H1 (cell line): Measurements from ENCODE around the gene BTAF1. TPM values are rescaled to one million over a fixed set of nuclear protein-coding genes. Genes with fewer than 3 reads are reported as not detected.

ENCODE experiments used
- CTCF ChIA-PET: fragments of 300-600 bp; sonication (Branson Sonifier 250); formaldehyde crosslinking; loops from one replicate; lab custom pipeline; 2021; ENCODE audit not compliant: partially characterized antibody; lab: Charles Lee
- POLR2A ChIA-PET: fragments of 300-600 bp; sonication (Branson Sonifier 250); formaldehyde crosslinking; loops from one replicate; lab custom pipeline; 2021; ENCODE audit warnings: inconsistent platforms; ENCODE audit not compliant: partially characterized antibody; lab: Charles Lee
- DNase-seq, 2 experiments: peaks; one replicate each; pipeline versions ENCODE4 v3.0.0 to v3.0.0-alpha.2; 2010 to 2022; ENCODE audit warnings: low spot score in 2 of 2, low read depth in 1 of 2, mixed read lengths in 1 of 2
- FAIRE-seq: peaks from 2 replicates; lab custom pipeline; 2011; peaks lifted over from hg19 to GRCh38; lab: Jason Lieb, UNC
- H2AFZ ChIP-seq: 2 replicates; pipeline ENCODE4 v1.8.1; 2012; ENCODE audit warnings: low read length, inconsistent platforms
- H2AK5ac ChIP-seq: 2 replicates; pipeline ENCODE4 v1.6.1; 2013; ENCODE audit warnings: low read depth, low read length
- H2BK120ac ChIP-seq: replicated peaks from 2 replicates; pipeline ENCODE3; 2013; ENCODE audit warnings: low read depth, low read length, inconsistent platforms
- H2BK12ac ChIP-seq: 2 replicates; pipeline ENCODE4 v1.6.1; 2013; ENCODE audit warnings: low read depth, low read length
- H2BK15ac ChIP-seq: 2 replicates; pipeline ENCODE4 v1.6.1; 2013; ENCODE audit warnings: low read length
- H2BK20ac ChIP-seq: 2 replicates; pipeline ENCODE4 v1.6.1; 2013; ENCODE audit warnings: low read length
- H2BK5ac ChIP-seq: 2 replicates; pipeline ENCODE4 v1.6.1; 2013; ENCODE audit warnings: low read depth, low read length
- H3K14ac ChIP-seq: 2 replicates; pipeline ENCODE4 v1.6.1; 2013; ENCODE audit warnings: inconsistent platforms; ENCODE audit not compliant: insufficient read length
- H3K18ac ChIP-seq: 2 replicates; pipeline ENCODE4 v1.6.1; 2013; ENCODE audit warnings: low read length; ENCODE audit errors: extremely low read depth
- H3K23ac ChIP-seq: 2 replicates; pipeline ENCODE4 v1.6.1; 2013; ENCODE audit warnings: inconsistent platforms; ENCODE audit not compliant: insufficient read length
- H3K23me2 ChIP-seq: 2 replicates; pipeline ENCODE4 v1.6.1; 2013; ENCODE audit warnings: low read depth, low read length
- H3K27ac ChIP-seq: 2 replicates; pipeline ENCODE4 v1.6.1; 2011; ENCODE audit warnings: low read depth, low read length, inconsistent platforms
- H3K27me3 ChIP-seq, 4 experiments: replicated peaks in 1 of 4; 1 replicate in 1 of 4; 2 replicates in 3 of 4; pipeline versions ENCODE4 v1.6.1 to v1.8.1; 2011 to 2013; ENCODE audit warnings: low read length in 3 of 4, mild to moderate bottlenecking in 3 of 4, inconsistent platforms in 2 of 4, mixed read lengths in 2 of 4, moderate library complexity in 1 of 4; ENCODE audit not compliant: control insufficient read depth in 3 of 4, insufficient read depth in 3 of 4; ENCODE audit errors: extremely low read depth in 1 of 4
- H3K36me3 ChIP-seq, 4 experiments: 2 replicates each; pipeline versions ENCODE4 v1.6.1 to v1.8.1; 2011 to 2013; ENCODE audit warnings: mild to moderate bottlenecking in 4 of 4, low read length in 3 of 4, moderate library complexity in 2 of 4, control low read depth in 1 of 4, inconsistent platforms in 1 of 4; ENCODE audit not compliant: insufficient read depth in 4 of 4, control insufficient read depth in 2 of 4
- H3K4ac ChIP-seq: replicated peaks from 2 replicates; pipeline ENCODE3; 2013; ENCODE audit warnings: low read length, low read depth, mixed read lengths, inconsistent platforms; ENCODE audit not compliant: insufficient read length
- H3K4me1 ChIP-seq, 4 experiments: replicated peaks in 1 of 4; 1 replicate in 1 of 4; 2 replicates in 3 of 4; pipeline versions ENCODE4 v1.6.1 to v1.8.1; 2011 to 2013; ENCODE audit warnings: low read length in 3 of 4, inconsistent platforms in 2 of 4, mixed read lengths in 1 of 4; ENCODE audit not compliant: insufficient read depth in 4 of 4, control insufficient read depth in 3 of 4
- H3K4me2 ChIP-seq, 2 experiments: 2 replicates each; pipeline versions ENCODE4 v1.6.1 to v1.8.1; 2011 to 2013; ENCODE audit warnings: low read depth in 2 of 2, low read length in 2 of 2, control low read depth in 1 of 2, inconsistent platforms in 1 of 2, mild to moderate bottlenecking in 1 of 2; ENCODE audit not compliant: insufficient read depth in 1 of 2
- H3K4me3 ChIP-seq, 4 experiments: fragments of 200-600, 300-600 bp in 1 of 4; sonication (generic), shearing (Covaris generic), sonication (Bioruptor Twin) in 1 of 4; 2 replicates each; pipeline versions ENCODE4 v1.5.1 to v1.8.1; 2011 to 2016; ENCODE audit warnings: low read length in 4 of 4, low read depth in 3 of 4, control low read depth in 2 of 4, inconsistent platforms in 2 of 4, mild to moderate bottlenecking in 2 of 4, mixed read lengths in 1 of 4, moderate library complexity in 1 of 4; ENCODE audit not compliant: insufficient read depth in 2 of 4; ENCODE audit errors: extremely low read depth in 1 of 4
- H3K56ac ChIP-seq: replicated peaks from 2 replicates; pipeline ENCODE3; 2013; ENCODE audit warnings: low read depth, mild to moderate bottlenecking, mixed read lengths, low read length, inconsistent platforms; ENCODE audit not compliant: insufficient read length
- H3K79me1 ChIP-seq: 2 replicates; pipeline ENCODE4 v1.6.1; 2013; ENCODE audit warnings: low read depth, low read length, control low read depth
- H3K79me2 ChIP-seq, 2 experiments: 2 replicates each; pipeline versions ENCODE4 v1.6.1 to v1.8.1; 2012 to 2013; ENCODE audit warnings: low read length in 2 of 2, mild to moderate bottlenecking in 2 of 2, inconsistent platforms in 1 of 2; ENCODE audit not compliant: insufficient read depth in 2 of 2, control insufficient read depth in 1 of 2
- H3K9ac ChIP-seq, 4 experiments: replicated peaks in 1 of 4; 1 replicate in 1 of 4; 2 replicates in 3 of 4; pipeline versions ENCODE4 v1.6.1 to v1.8.1; 2011 to 2013; ENCODE audit warnings: low read depth in 3 of 4, low read length in 3 of 4, control low read depth in 2 of 4, mild to moderate bottlenecking in 2 of 4, moderate library complexity in 2 of 4, inconsistent platforms in 1 of 4; ENCODE audit errors: extremely low read depth in 1 of 4
- H3K9me3 ChIP-seq, 2 experiments: 2 replicates each; pipeline versions ENCODE4 v1.6.1 to v1.8.1; 2012 to 2013; ENCODE audit warnings: mild to moderate bottlenecking in 2 of 2, moderate library complexity in 2 of 2, control low read depth in 1 of 2, inconsistent platforms in 1 of 2, low read depth in 1 of 2, low read length in 1 of 2, mixed read lengths in 1 of 2; ENCODE audit not compliant: insufficient read depth in 2 of 2
- H4K20me1 ChIP-seq, 2 experiments: replicated peaks in 1 of 2; 2 replicates each; pipeline versions ENCODE3 to v1.8.1; 2011 to 2013; ENCODE audit warnings: inconsistent platforms in 2 of 2, low read length in 2 of 2, mild to moderate bottlenecking in 1 of 2; ENCODE audit not compliant: insufficient read depth in 2 of 2, control insufficient read depth in 1 of 2
- H4K5ac ChIP-seq: 2 replicates; pipeline ENCODE4 v1.6.1; 2013; ENCODE audit warnings: low read length, low read depth, mixed read lengths, inconsistent platforms; ENCODE audit not compliant: insufficient read length
- H4K8ac ChIP-seq: 2 replicates; pipeline ENCODE4 v1.8.0; 2013; ENCODE audit warnings: mild to moderate bottlenecking, moderate library complexity, low read length, inconsistent platforms; ENCODE audit not compliant: insufficient read depth; ENCODE audit errors: extremely low read depth
- H4K91ac ChIP-seq: replicated peaks from 2 replicates; pipeline ENCODE3; 2013; ENCODE audit warnings: low read length, mixed read lengths, inconsistent platforms; ENCODE audit not compliant: insufficient read length
- ATF3 ChIP-seq: IDR thresholded peaks from 2 replicates; pipeline ENCODE4 v1.6.1; 2011; ENCODE audit warnings: low read depth, mild to moderate bottlenecking, low read length; ENCODE audit not compliant: insufficient read depth
- CHD1 ChIP-seq: IDR thresholded peaks from 2 replicates; pipeline ENCODE4 v1.6.1; 2012; ENCODE audit warnings: low read depth, low read length, improper control_type of control experiment
- NANOG ChIP-seq: IDR thresholded peaks from 2 replicates; pipeline ENCODE4 v1.6.1; 2011; ENCODE audit warnings: low read length, low read depth, mild to moderate bottlenecking, inconsistent platforms; ENCODE audit not compliant: insufficient read depth, poor library complexity, severe bottlenecking
- POLR2A ChIP-seq, 2 experiments: IDR thresholded peaks; 1 replicate in 1 of 2; 2 replicates in 1 of 2; pipeline ENCODE4 v1.6.1; 2011; ENCODE audit warnings: low read depth in 2 of 2, low read length in 2 of 2, mild to moderate bottlenecking in 2 of 2; ENCODE audit errors: control extremely low read depth in 1 of 2
- SAP30 ChIP-seq: fragments of 300-600 bp; sonication (generic); IDR thresholded peaks from 2 replicates; pipeline ENCODE4 v1.7.1; 2012; ENCODE audit warnings: low read length, moderate library complexity, mild to moderate bottlenecking, inconsistent platforms; ENCODE audit not compliant: insufficient read depth, insufficient replicate concordance
- SIRT6 ChIP-seq: IDR thresholded peaks from one replicate; pipeline ENCODE4 v1.7.1; 2012; ENCODE audit warnings: low read length, inconsistent platforms
- SIX5 ChIP-seq: IDR thresholded peaks from 2 replicates; pipeline ENCODE4 v1.6.1; 2011; ENCODE audit warnings: mild to moderate bottlenecking, low read depth, low read length
- SP2 ChIP-seq: IDR thresholded peaks from 2 replicates; pipeline ENCODE4 v1.6.1; 2012; ENCODE audit warnings: mild to moderate bottlenecking, low read length, inconsistent platforms
- TCF12 ChIP-seq: IDR thresholded peaks from 2 replicates; pipeline ENCODE4 v1.6.1; 2011; ENCODE audit warnings: low read depth, mild to moderate bottlenecking, low read length
- YY1 ChIP-seq: IDR thresholded peaks from 2 replicates; pipeline ENCODE4 v1.6.1; 2011; ENCODE audit warnings: low read depth, mild to moderate bottlenecking, low read length
- WGBS, 2 experiments: shearing (Covaris generic) in 1 of 2; methylation state at CpG; one replicate each; pipeline versions ENCODE4 v1.1.6 to v1.1.7; 2013 to 2015; ENCODE audit warnings: low lambda C conversion rate in 2 of 2, mixed read lengths in 2 of 2, inconsistent platforms in 1 of 2, low coverage in 1 of 2, missing lambda C conversion rate in 1 of 2; ENCODE audit not compliant: insufficient replicate concordance in 2 of 2, insufficient coverage in 1 of 2, insufficient read length in 1 of 2; ENCODE audit errors: extremely low coverage in 1 of 2, missing lambda C conversion rate in 1 of 2; 5-methylcytosine and 5-hydroxymethylcytosine counted together
- polyA plus RNA-seq, 7 experiments: library from polyadenylated mRNA; depleted of rRNA in 3 of 7; stranded (reverse) in 5 of 7; unstranded in 2 of 7; fragments of >200 nt in 5 of 7; fragments of 200-250 nt in 2 of 7; gene quantifications; 1 replicate in 5 of 7; 2 replicates in 1 of 7; 4 replicates in 1 of 7; pipeline versions ENCODE4 v1.2.1 to v1.2.3, GENCODE V29; 2011 to 2013; ENCODE audit warnings: missing spikeins in 2 of 7, mixed read lengths in 2 of 7
- total RNA-seq: library from RNA; stranded (reverse); fragmentation: NEBNext Ultra II Directional; extraction: Animal tissue kit (Norgen Biotek cat#: 25700); gene quantifications from 2 replicates; pipeline ENCODE4 v1.2.1, GENCODE V29; 2021
- TF ChIP-seq, protein P1 (sequence below), 3 experiments: IDR thresholded peaks; 1 replicate in 2 of 3; 2 replicates in 1 of 3; pipeline versions ENCODE4 v1.5.1 to v1.6.1; 2011; ENCODE audit warnings: low read length in 3 of 3, mild to moderate bottlenecking in 3 of 3, inconsistent platforms in 2 of 3, low read depth in 1 of 3, moderate library complexity in 1 of 3; ENCODE audit not compliant: insufficient read depth in 1 of 3; ENCODE audit errors: control extremely low read depth in 1 of 3

The BTAF1 gene
- total and polyA plus RNA-seq, 2 of the 8 experiments (the other 6 are each of a cell fraction or from before 2014, with no cell fraction given), result 24.5 to 39.1 TPM

DNA sequence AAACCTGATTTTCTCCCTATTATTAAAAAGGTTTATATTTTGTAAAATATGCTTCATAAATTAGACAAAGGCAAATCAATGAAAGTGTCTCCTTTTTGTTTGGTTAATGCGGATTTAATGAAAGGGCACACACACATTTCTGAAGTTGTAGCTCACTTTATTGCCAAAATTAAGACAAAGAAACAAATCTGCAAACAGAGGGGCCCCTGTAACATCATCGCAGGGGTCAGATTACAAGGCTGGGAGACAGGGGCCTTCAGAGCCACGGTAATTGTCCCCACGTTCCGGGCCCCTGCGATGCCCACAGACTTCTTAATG, 36.7 kb upstream of the BTAF1 start:
- Histone ChIP-seq H3K27ac (peak overlapping the region; percentile 56; the same call in 1 of the 2 replicates), H4K8ac (no peak overlapping the region), H3K79me2 (no peaks in the 10 kb centered on the region), H3K14ac (no peak overlapping the region), H3K27me3 (no peaks in the 10 kb centered on the region), H3K79me1 (no peaks in the 10 kb centered on the region), H4K5ac (peak overlapping the region; percentile 99), H3K36me3 (no peaks in the 10 kb centered on the region), H3K18ac (peak overlapping the region; percentile 7; the same call in 1 of the 2 replicates), H2BK12ac (no peak overlapping the region), H3K4ac (no peak overlapping the region), H3K23me2 (no peaks in the 10 kb centered on the region), H4K20me1 (no peaks in the 10 kb centered on the region), H3K4me1 (peaks cover 11 to 31% (median 23%) of the 10 kb centered on the region in 4 experiments), H3K4me3 (peak overlapping the region in 3 of 4 experiments; percentile 16 to 48 (median 33); a peak in 4 of 8 replicates), H3K9me3 (no peaks in the 10 kb centered on the region), H2BK120ac (no peak overlapping the region), H3K56ac (no peak overlapping the region), H3K9ac (peak overlapping the region in 2 of 4 experiments; percentile 4 to 47; a peak in 2 of 7 replicates), H2BK5ac (no peak overlapping the region; the same call in 1 of the 2 replicates), H2AK5ac (no peak overlapping the region), H2BK20ac (no peak overlapping the region), H3K4me2 (peak overlapping the region; percentile 64 to 75), H3K23ac (no peak overlapping the region), H4K91ac (no peak overlapping the region), H2AFZ (no peak overlapping the region), H2BK15ac (no peak overlapping the region)
- WGBS, 2 experiments, result 4% methylated on average over 6 of the region's 6 CpGs; no CpG with 5 or more reads in 1 of the 2 experiments
- FAIRE-seq (peak; percentile 36), DNase-seq (no peak)
- POLR2A ChIA-PET, result interaction anchor here (0.9 to 3.3 kb wide), 17 partner anchors 10 to 91 kb away, joined by 3 to 26 read pairs (median 5); partner anchors contain the start of genes BTAF1, FGFBP3 and TNKS2
- CTCF ChIA-PET, result interaction anchor here (0.6 to 2.2 kb wide), 6 partner anchors 12 to 687 kb away, joined by 3 to 7 read pairs (median 4); partner anchors contain the start of genes FGFBP3 and IDE
- no peak for TF ChIP-seq POLR2A (IDR thresholded peaks at IDR 0.05; ENCODE audit: control extremely low read depth in 1 of 2, low read depth in 2 of 2, low read length in 2 of 2)
- TF ChIP-seq CHD1, result no peak
- TF ChIP-seq SP2, result no peak
- no peak for TF ChIP-seq TCF12
- no peak for TF ChIP-seq SIRT6
- no peak for TF ChIP-seq ATF3
- TF ChIP-seq, protein P1, sequence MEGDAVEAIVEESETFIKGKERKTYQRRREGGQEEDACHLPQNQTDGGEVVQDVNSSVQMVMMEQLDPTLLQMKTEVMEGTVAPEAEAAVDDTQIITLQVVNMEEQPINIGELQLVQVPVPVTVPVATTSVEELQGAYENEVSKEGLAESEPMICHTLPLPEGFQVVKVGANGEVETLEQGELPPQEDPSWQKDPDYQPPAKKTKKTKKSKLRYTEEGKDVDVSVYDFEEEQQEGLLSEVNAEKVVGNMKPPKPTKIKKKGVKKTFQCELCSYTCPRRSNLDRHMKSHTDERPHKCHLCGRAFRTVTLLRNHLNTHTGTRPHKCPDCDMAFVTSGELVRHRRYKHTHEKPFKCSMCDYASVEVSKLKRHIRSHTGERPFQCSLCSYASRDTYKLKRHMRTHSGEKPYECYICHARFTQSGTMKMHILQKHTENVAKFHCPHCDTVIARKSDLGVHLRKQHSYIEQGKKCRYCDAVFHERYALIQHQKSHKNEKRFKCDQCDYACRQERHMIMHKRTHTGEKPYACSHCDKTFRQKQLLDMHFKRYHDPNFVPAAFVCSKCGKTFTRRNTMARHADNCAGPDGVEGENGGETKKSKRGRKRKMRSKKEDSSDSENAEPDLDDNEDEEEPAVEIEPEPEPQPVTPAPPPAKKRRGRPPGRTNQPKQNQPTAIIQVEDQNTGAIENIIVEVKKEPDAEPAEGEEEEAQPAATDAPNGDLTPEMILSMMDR (IDR thresholded peaks at IDR 0.05; ENCODE audit: control extremely low read depth in 1 of 3, insufficient read depth in 1 of 3, low read depth in 1 of 3, low read length in 3 of 3), result no peak
- no peak for TF ChIP-seq YY1
- no peak for TF ChIP-seq SAP30
- TF ChIP-seq SIX5, result peak; percentile 4; the same call in 1 of the 2 replicates
- TF ChIP-seq NANOG, result peak; percentile 74
